Measurements from ENCODE around the gene PRPF19. TPM values are rescaled to one million over a fixed set of nuclear protein-coding genes. Genes with fewer than 3 reads are reported as not detected.
A peak's percentile ranks its signal among the peaks of the same experiment; 100 is the strongest.

Gene PRPF19
- total and polyA plus RNA-seq, 10 of the 15 experiments (the other 5 are each of a cell fraction or from before 2014, with no cell fraction given), result 8.7 to 170 (median 61.3) TPM

GRCh38 chr11:60842668-60843600, 63.5 kb downstream of the PRPF19 start:
- RAD21 ChIA-PET (ENCODE audit: unreplicated experiment), result interaction anchor here (0.6 to 2.0 kb wide), 3 partner anchors 11 to 81 kb away, joined by 3 to 9 read pairs (median 4); no protein-coding TSS in a partner anchor
- DNase-seq (ENCODE audit: low read depth, low spot score) (no peak), ATAC-seq (peak; percentile 28), FAIRE-seq (no peak)
- Histone ChIP-seq H4K20me1 (ENCODE audit: control insufficient read depth, insufficient read depth) (no peaks in the 10 kb centered on the region), H3K36me3 (ENCODE audit: control insufficient read depth in 2 of 2, insufficient read depth in 2 of 2, low read length in 1 of 2) (peaks cover 0 to 4% of the 10 kb centered on the region in 2 experiments; a peak in 3 of 4 replicates), H3K79me2 (ENCODE audit: control insufficient read depth, insufficient read depth, low read length) (peaks cover 48% of the 10 kb centered on the region), H2AFZ (ENCODE audit: control insufficient read depth, low read depth, low read length) (no peak overlapping the region), H3K4me3 (peak overlapping the region; percentile 92), H3K27ac (ENCODE audit: control insufficient read depth, insufficient read depth) (peak overlapping the region; percentile 72), H3K9ac (ENCODE audit: control insufficient read depth, insufficient read depth, low read length) (peak overlapping the region; percentile 86), H3K4me1 (ENCODE audit: control insufficient read depth, insufficient read depth, low read length) (peaks cover 4% of the 10 kb centered on the region), H3K27me3 (replicated peaks in 1 of 2; ENCODE audit: control insufficient read depth in 2 of 2, insufficient read depth in 2 of 2, low read length in 1 of 2) (no peaks in the 10 kb centered on the region), H3K9me3 (replicated peaks; ENCODE audit: control insufficient read depth, insufficient read depth, low read length) (no peaks in the 10 kb centered on the region), H3K4me2 (ENCODE audit: control insufficient read depth, insufficient read depth) (peak overlapping the region; percentile 92)
- in situ Hi-C loops (cut with MboI) (no loop called here), intact Hi-C loops (cut with micrococcal nuclease; ENCODE audit: unreplicated experiment) (loop anchor here (10.0 kb wide), 1 partner anchor 112 kb away; the partner anchor contains the start of gene SLC15A3)
- TF ChIP-seq SIX5 (IDR thresholded peaks at IDR 0.05; ENCODE audit: low read depth, low read length, severe bottlenecking), result no peak
- 13% methylated on average over 23 of the region's 23 CpGs for WGBS (ENCODE audit: insufficient coverage, insufficient replicate concordance, low lambda C conversion rate, missing lambda C conversion rate)
- CTCF ChIA-PET, result interaction anchor here (0.6 to 2.0 kb wide), 9 partner anchors 12 to 493 kb away, joined by 3 to 13 read pairs (median 4); no protein-coding TSS in a partner anchor
- no TSS peak for BruUV-seq (replicated peaks)
- SMC1A ChIA-PET (ENCODE audit: uncharacterized antibody, unreplicated experiment), result interaction anchor here (1.0 to 2.0 kb wide), 6 partner anchors 12 to 102 kb away, joined by 3 to 6 read pairs (median 3); partner anchors contain the start of gene MS4A15
- POLR2A ChIA-PET, result interaction anchor here (0.5 to 1.1 kb wide), 2 partner anchors 63 to 404 kb away, joined by 4 read pairs; no protein-coding TSS in a partner anchor

Data from GM12878 (cell line).